C1 segment of cervical spinal cord (tissue), 14 donors: ENCODE data around the gene MEIS1.

Experiments used
- DNase-seq, 14 donors: peaks; one replicate each; lab custom pipeline; 2025; lab: John Stamatoyannopoulos, UW

MEIS1 gene

GRCh38 chr2:66431846-66432587, 2.9 kb upstream of the MEIS1 start:
- DNase-seq: no peak

GRCh38 chr2:66432801-66433694, 1.9 kb upstream of the MEIS1 start:
- DNase-seq: peak in 13 of 14 donors; percentile 55 to 96 (median 87)

GRCh38 chr2:66433695-66433944, 1.3 kb upstream of the MEIS1 start:
- DNase-seq: no peak

- DNase-seq: peak in 10 of 14 donors; percentile 62 to 83 (median 74)
Observed at GRCh38 chr2:66433945-66434678, 813 bp upstream of the MEIS1 start.

- peak in 2 of 14 donors; percentile 5 to 35 for DNase-seq
Observed at GRCh38 chr2:66435549-66435875, 587 bp downstream of the MEIS1 start.

GRCh38 chr2:66435963-66436362, 1.0 kb downstream of the MEIS1 start:
- no peak for DNase-seq

- DNase-seq: no peak
Observed at GRCh38 chr2:66436581-66437001, 1.7 kb downstream of the MEIS1 start.

GRCh38 chr2:66437109-66437690, 2.3 kb downstream of the MEIS1 start:
- DNase-seq: peak in 2 of 14 donors; percentile 35 to 71

- peak in 9 of 14 donors; percentile 25 to 84 (median 69) for DNase-seq
Observed at GRCh38 chr2:66437691-66438497, 3.0 kb downstream of the MEIS1 start.

- no peak for DNase-seq
Observed at GRCh38 chr2:66438498-66438833, 3.5 kb downstream of the MEIS1 start.

GRCh38 chr2:66438891-66439811, 4.2 kb downstream of the MEIS1 start:
- peak in 7 of 14 donors; percentile 30 to 68 (median 40) for DNase-seq

- DNase-seq: peak in 7 of 14 donors; percentile 32 to 73 (median 56)
Observed at GRCh38 chr2:66439812-66440542, 5.1 kb downstream of the MEIS1 start.

GRCh38 chr2:66440708-66441497, 6.0 kb downstream of the MEIS1 start:
- DNase-seq: peak in 3 of 14 donors; percentile 20 to 37 (median 33)

- DNase-seq: peak in 1 of 14 donors; percentile 27
Observed at GRCh38 chr2:66441581-66442320, 6.8 kb downstream of the MEIS1 start.

- no peak for DNase-seq
Observed at GRCh38 chr2:66442516-66443185, 7.7 kb downstream of the MEIS1 start.

- peak in 2 of 14 donors; percentile 29 to 64 for DNase-seq
Observed at GRCh38 chr2:66443186-66443978, 8.5 kb downstream of the MEIS1 start.
